CD14-positive monocyte (primary cell): ENCODE results near the gene IPMK. TPM values are rescaled to one million over a fixed set of nuclear protein-coding genes. Genes with fewer than 3 reads are reported as not detected.

ENCODE experiments used
- DNase-seq, 3 donors: peaks; one replicate each; pipeline ENCODE4 v3.0.0-alpha.2; 2011 to 2022
- H2AFZ ChIP-seq: 2 replicates; pipeline ENCODE4 v1.6.0; 2012; ENCODE audit warnings: mild to moderate bottlenecking, low read depth, low read length, inconsistent platforms; ENCODE audit not compliant: insufficient read depth, poor library complexity, severe bottlenecking
- H3K27ac ChIP-seq, 2 donors: 1 replicate in 1 of 2; 2 replicates in 1 of 2; pipeline ENCODE4 v1.5.1; 2012 to 2013; ENCODE audit warnings: low read length in 2 of 2, control low read depth in 1 of 2, inconsistent platforms in 1 of 2, low read depth in 1 of 2, mild to moderate bottlenecking in 1 of 2
- H3K27me3 ChIP-seq, 2 donors: one replicate each; pipeline versions ENCODE4 v1.6.0 to v1.6.1; 2011 to 2013; ENCODE audit warnings: low read length in 2 of 2; ENCODE audit not compliant: control insufficient read depth in 2 of 2, insufficient read depth in 2 of 2
- H3K36me3 ChIP-seq, 2 donors: replicated peaks in 1 of 2; 1 replicate in 1 of 2; 2 replicates in 1 of 2; pipeline versions ENCODE4 v1.5.1 to v1.6.1; 2012 to 2013; ENCODE audit warnings: low read length in 2 of 2, control low read depth in 1 of 2, inconsistent platforms in 1 of 2, mild to moderate bottlenecking in 1 of 2; ENCODE audit not compliant: insufficient read depth in 2 of 2, control insufficient read depth in 1 of 2
- H3K4me1 ChIP-seq, 2 donors: 1 replicate in 1 of 2; 2 replicates in 1 of 2; pipeline versions ENCODE4 v1.5.1 to v1.6.1; 2012 to 2013; ENCODE audit warnings: low read length in 2 of 2, control low read depth in 1 of 2, inconsistent platforms in 1 of 2, mild to moderate bottlenecking in 1 of 2, moderate library complexity in 1 of 2; ENCODE audit not compliant: insufficient read depth in 2 of 2, control insufficient read depth in 1 of 2
- H3K4me2 ChIP-seq: replicated peaks from 2 replicates; pipeline ENCODE3; 2012; ENCODE audit warnings: low read length, moderate library complexity, mild to moderate bottlenecking; ENCODE audit not compliant: poor library complexity, severe bottlenecking; ENCODE audit errors: extremely low read depth
- H3K4me3 ChIP-seq, 3 experiments: fragments of 200-600 bp in 1 of 3; sonication (generic) in 1 of 3; replicated peaks in 1 of 3; 1 replicate in 2 of 3; 2 replicates in 1 of 3; pipeline ENCODE4 v1.5.1; 2011 to 2013; ENCODE audit warnings: low read length in 3 of 3, mild to moderate bottlenecking in 3 of 3, control low read depth in 2 of 3, low read depth in 2 of 3, inconsistent platforms in 1 of 3, moderate library complexity in 1 of 3
- H3K79me2 ChIP-seq: 2 replicates; pipeline ENCODE4 v1.6.0; 2012; ENCODE audit warnings: mild to moderate bottlenecking, control low read depth, inconsistent platforms, low read length, moderate library complexity; ENCODE audit not compliant: insufficient read depth
- H3K9ac ChIP-seq: 2 replicates; pipeline ENCODE4 v1.6.0; 2017; ENCODE audit warnings: low read length, mild to moderate bottlenecking; ENCODE audit not compliant: insufficient read depth, poor library complexity, severe bottlenecking
- H3K9me3 ChIP-seq, 2 donors: replicated peaks in 1 of 2; 1 replicate in 1 of 2; 2 replicates in 1 of 2; pipeline versions ENCODE4 v1.5.1 to v1.6.1; 2012 to 2013; ENCODE audit warnings: low read length in 2 of 2, control low read depth in 1 of 2; ENCODE audit not compliant: control insufficient read depth in 1 of 2, insufficient read depth in 1 of 2
- H4K20me1 ChIP-seq: 2 replicates; pipeline ENCODE4 v1.6.0; 2012; ENCODE audit warnings: mild to moderate bottlenecking, low read length, control low read depth, moderate library complexity; ENCODE audit not compliant: insufficient read depth
- H3K27ac Mint-ChIP-seq, 7 donors: one replicate each; pipeline ENCODE4 v1.8.0; 2020; ENCODE audit warnings: mild to moderate bottlenecking in 7 of 7, mixed read lengths in 7 of 7, moderate library complexity in 6 of 7, inconsistent platforms in 2 of 7
- H3K27me3 Mint-ChIP-seq, 3 donors: one replicate each; pipeline ENCODE4 v1.8.0; 2021 to 2022; ENCODE audit warnings: low read depth in 3 of 3, mild to moderate bottlenecking in 3 of 3, mixed read lengths in 3 of 3, moderate library complexity in 3 of 3, inconsistent platforms in 1 of 3
- H3K36me3 Mint-ChIP-seq, 2 donors: one replicate each; pipeline ENCODE4 v1.8.0; 2020; ENCODE audit warnings: mixed read lengths in 2 of 2, inconsistent platforms in 1 of 2, mild to moderate bottlenecking in 1 of 2
- H3K4me1 Mint-ChIP-seq: one replicate; pipeline ENCODE4 v1.8.0; 2020; ENCODE audit warnings: mild to moderate bottlenecking, mixed read lengths
- H3K4me3 Mint-ChIP-seq, 2 donors: one replicate each; pipeline ENCODE4 v1.8.0; 2020; ENCODE audit warnings: mild to moderate bottlenecking in 2 of 2, mixed read lengths in 2 of 2, moderate library complexity in 1 of 2
- H3K9me3 Mint-ChIP-seq, 7 donors: one replicate each; pipeline ENCODE4 v1.8.0; 2020 to 2022; ENCODE audit warnings: mixed read lengths in 7 of 7, mild to moderate bottlenecking in 6 of 7, moderate library complexity in 6 of 7, inconsistent platforms in 2 of 7
- CTCF ChIP-seq: fragments of 200-600 bp; IDR thresholded peaks from one replicate; pipeline ENCODE4 v1.8.0; 2022; ENCODE audit warnings: antibody characterized with exemption, mild to moderate bottlenecking
- WGBS: methylation state at CpG from one replicate; pipeline ENCODE4 v1.1.5; 2013; ENCODE audit warnings: missing lambda C conversion rate; ENCODE audit not compliant: insufficient coverage; 5-methylcytosine and 5-hydroxymethylcytosine counted together
- intact Hi-C, 2 donors: fragments of 100-400 bp; cut with micrococcal nuclease; formaldehyde crosslinking; loops; one replicate each; pipeline versions ENCODE4 v1.15.0 to v1.15.1; 2023
- polyA minus RNA-seq: library from RNA; depleted of rRNA, polyadenylated mRNA; stranded (reverse); fragments of >200 nt; gene quantifications from 2 replicates; pipeline ENCODE4 v1.2.3, GENCODE V29; 2012
- polyA plus RNA-seq, 3 donors: library from polyadenylated mRNA; depleted of rRNA in 1 of 3; unstranded in 2 of 3; stranded (reverse) in 1 of 3; fragments of 300-500 nt in 2 of 3; fragments of >200 nt in 1 of 3; fragmentation: Illumina TruSeq in 2 of 3; gene quantifications; 1 replicate in 2 of 3; 2 replicates in 1 of 3; pipeline ENCODE4 v1.2.3, GENCODE V29; 2012 to 2021
- total RNA-seq, 12 experiments: library from RNA in 1 of 12; stranded (reverse) in 1 of 12; fragments of 120-200 nt in 1 of 12; gene quantifications; one replicate each; pipeline ENCODE4 v1.2.4 and lab custom pipeline; 2013 to 2026; ENCODE audit warnings: mixed read lengths in 6 of 12, inconsistent platforms in 1 of 12

The IPMK gene
- 15.8 TPM for total RNA-seq (2013)
- polyA plus RNA-seq (10 to 100 TPM in 1 of 3 donors, 1 to 10 TPM in 2; 6.1 to 10.9 (median 8.8) TPM), polyA minus RNA-seq (8.5 and 14.8 TPM in 2 replicates), total RNA-seq (lab: John Stamatoyannopoulos, UW) (27.9 to 211 (median 137) reads per million in 11 experiments)

- peak within 1 kb of the TSS; percentile 93 to 100 for H3K27ac ChIP-seq
- Mint-ChIP-seq H3K4me3 (peak within 1 kb of the TSS; percentile 98), H3K4me1 (peaks cover 38% of the 10 kb centered on the region), H3K27ac (peak within 1 kb of the TSS; percentile 98 to 100 (median 99)), H3K36me3 (peaks cover 0 to 5% of the 10 kb centered on the region in 2 donors), H3K9me3 (peaks cover 0 to 8% (median 0%) of the 10 kb centered on the region in 7 donors), H3K27me3 (peaks cover 0 to 2% (median 0%) of the 10 kb centered on the region in 3 donors)
- TF ChIP-seq CTCF, result no peak
- WGBS, result under 1% methylated on average over 71 of the region's 76 CpGs
- intact Hi-C loops, result loop anchor here (1.0 to 10.0 kb wide), 4 partner anchors 15 to 1637 kb away; partner anchors contain the start of genes CCDC6 (in 1 of the 2) and UBE2D1 (in 1 of the 2)
- H3K9ac ChIP-seq, result peak within 1 kb of the TSS; percentile 99
- H3K4me1 ChIP-seq, result peaks cover 30 to 48% of the 10 kb centered on the region in 2 donors
- peak within 1 kb of the TSS; percentile 98 for H2AFZ ChIP-seq
- peak within 1 kb of the TSS; percentile 91 for H3K4me2 ChIP-seq
- peaks cover 23% of the 10 kb centered on the region for H4K20me1 ChIP-seq
- peak; percentile 96 to 98 (median 98) for DNase-seq
- peaks cover 63% of the 10 kb centered on the region for H3K79me2 ChIP-seq
- H3K36me3 ChIP-seq, result no peaks in the 10 kb centered on the region
- H3K9me3 ChIP-seq, result no peaks in the 10 kb centered on the region
- H3K4me3 ChIP-seq, result peak within 1 kb of the TSS; percentile 67 to 83 (median 79)
- H3K27me3 ChIP-seq, result no peaks in the 10 kb centered on the region
Measured at GRCh38 chr10:58267713-58268453, at the start of gene IPMK. Gene IPMK, minus strand, starts transcription at chr10:58267894. Its CDS starts 283 bp downstream, at chr10:58267611.

- intact Hi-C loops, result no loop called here
- no peaks in the 10 kb centered on the region for H4K20me1 ChIP-seq
- Mint-ChIP-seq H3K9me3 (no peaks in the 10 kb centered on the region), H3K36me3 (no peaks in the 10 kb centered on the region), H3K27me3 (peaks cover 0 to 3% (median 2%) of the 10 kb centered on the region in 3 donors), H3K27ac (no peak overlapping the region), H3K4me1 (peaks cover 4% of the 10 kb centered on the region), H3K4me3 (no peak overlapping the region)
- H3K9me3 ChIP-seq, result no peaks in the 10 kb centered on the region
- no peaks in the 10 kb centered on the region for H3K36me3 ChIP-seq
- no peak overlapping the region for H3K27ac ChIP-seq
- no peak overlapping the region for H3K9ac ChIP-seq
- no peaks in the 10 kb centered on the region for H3K27me3 ChIP-seq
- no peak overlapping the region for H3K4me2 ChIP-seq
- H2AFZ ChIP-seq, result no peak overlapping the region
- no peaks in the 10 kb centered on the region for H3K79me2 ChIP-seq
- no peak for DNase-seq
- H3K4me1 ChIP-seq, result peaks cover 4% of the 10 kb centered on the region in 2 donors
- no peak overlapping the region for H3K4me3 ChIP-seq
- TF ChIP-seq CTCF, result no peak
Measured at GRCh38 chr10:58316874-58317273, 49.2 kb upstream of the IPMK start.
